Neutrophil (primary cell): ENCODE results near the gene COG6.

ENCODE experiments used
- H3K27ac ChIP-seq: fragments of 200-600 bp; sonication (generic); 2 replicates; pipeline ENCODE4 v1.5.1; 2016; ENCODE audit warnings: mild to moderate bottlenecking, moderate library complexity
- H3K27me3 ChIP-seq: fragments of 200-600 bp; sonication (generic); 2 replicates; pipeline ENCODE4 v1.6.0; 2016; ENCODE audit warnings: mild to moderate bottlenecking
- H3K36me3 ChIP-seq: fragments of 200-600 bp; sonication (generic); 2 replicates; pipeline ENCODE4 v1.5.1; 2017
- H3K4me1 ChIP-seq, 2 experiments: fragments of 200-600 bp in 1 of 2; sonication (generic) in 1 of 2; 1 replicate in 1 of 2; 2 replicates in 1 of 2; pipeline versions ENCODE4 v1.5.1 to v1.6.1; 2013 to 2016; ENCODE audit warnings: low read depth in 1 of 2, low read length in 1 of 2, mild to moderate bottlenecking in 1 of 2, moderate library complexity in 1 of 2; ENCODE audit not compliant: control insufficient read depth in 1 of 2, insufficient read depth in 1 of 2
- H3K4me3 ChIP-seq, 2 experiments: fragments of 200-600 bp in 1 of 2; sonication (generic) in 1 of 2; 1 replicate in 1 of 2; 2 replicates in 1 of 2; pipeline ENCODE4 v1.5.1; 2013 to 2016; ENCODE audit warnings: low read depth in 1 of 2, low read length in 1 of 2, mild to moderate bottlenecking in 1 of 2, moderate library complexity in 1 of 2
- H3K9me3 ChIP-seq: fragments of 200-600 bp; sonication (generic); 2 replicates; pipeline ENCODE4 v1.5.1; 2016
- TF ChIP-seq, protein P1 (sequence below): fragments of 200-600 bp; sonication (generic); IDR thresholded peaks from 2 replicates; pipeline ENCODE4 v1.5.1; 2016; ENCODE audit warnings: antibody characterized with exemption

Gene COG6

DNA sequence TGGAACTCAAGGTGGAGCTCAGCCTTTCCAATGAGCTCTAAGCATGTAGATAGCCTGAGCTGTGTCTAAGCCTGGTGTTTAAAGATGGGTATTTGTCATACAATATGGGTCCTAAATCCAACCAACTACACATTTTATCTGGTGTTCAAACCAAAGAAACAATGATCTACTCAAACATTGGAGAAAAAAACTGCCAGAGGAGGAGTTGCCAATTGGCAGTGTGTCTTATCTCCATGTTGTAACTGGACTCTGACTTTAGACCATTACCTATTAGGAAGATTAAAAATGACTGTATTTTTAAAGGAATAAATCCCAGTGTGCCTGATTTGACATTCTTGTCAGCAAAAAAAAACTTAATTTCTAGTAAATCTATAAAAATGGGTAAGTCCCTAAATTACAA is 96.3 kb downstream of the COG6 start:
- H3K4me3 ChIP-seq = no peak overlapping the region
- no peaks in the 10 kb centered on the region for H3K36me3 ChIP-seq
- H3K4me1 ChIP-seq = no peaks in the 10 kb centered on the region
- TF ChIP-seq, protein P1, sequence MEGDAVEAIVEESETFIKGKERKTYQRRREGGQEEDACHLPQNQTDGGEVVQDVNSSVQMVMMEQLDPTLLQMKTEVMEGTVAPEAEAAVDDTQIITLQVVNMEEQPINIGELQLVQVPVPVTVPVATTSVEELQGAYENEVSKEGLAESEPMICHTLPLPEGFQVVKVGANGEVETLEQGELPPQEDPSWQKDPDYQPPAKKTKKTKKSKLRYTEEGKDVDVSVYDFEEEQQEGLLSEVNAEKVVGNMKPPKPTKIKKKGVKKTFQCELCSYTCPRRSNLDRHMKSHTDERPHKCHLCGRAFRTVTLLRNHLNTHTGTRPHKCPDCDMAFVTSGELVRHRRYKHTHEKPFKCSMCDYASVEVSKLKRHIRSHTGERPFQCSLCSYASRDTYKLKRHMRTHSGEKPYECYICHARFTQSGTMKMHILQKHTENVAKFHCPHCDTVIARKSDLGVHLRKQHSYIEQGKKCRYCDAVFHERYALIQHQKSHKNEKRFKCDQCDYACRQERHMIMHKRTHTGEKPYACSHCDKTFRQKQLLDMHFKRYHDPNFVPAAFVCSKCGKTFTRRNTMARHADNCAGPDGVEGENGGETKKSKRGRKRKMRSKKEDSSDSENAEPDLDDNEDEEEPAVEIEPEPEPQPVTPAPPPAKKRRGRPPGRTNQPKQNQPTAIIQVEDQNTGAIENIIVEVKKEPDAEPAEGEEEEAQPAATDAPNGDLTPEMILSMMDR = no peak
- no peaks in the 10 kb centered on the region for H3K9me3 ChIP-seq
- no peaks in the 10 kb centered on the region for H3K27me3 ChIP-seq
- H3K27ac ChIP-seq = no peak overlapping the region

- Histone ChIP-seq H3K27ac (no peak overlapping the region), H3K27me3 (no peaks in the 10 kb centered on the region), H3K36me3 (no peaks in the 10 kb centered on the region), H3K4me3 (no peak overlapping the region), H3K4me1 (no peaks in the 10 kb centered on the region), H3K9me3 (no peaks in the 10 kb centered on the region)
- TF ChIP-seq, protein P1 = no peak
Observed at GRCh38 chr13:39760521-39760920, 105.1 kb downstream of the COG6 start.

- Histone ChIP-seq H3K27me3 (no peaks in the 10 kb centered on the region), H3K27ac (no peak overlapping the region), H3K4me3 (no peak overlapping the region), H3K9me3 (no peaks in the 10 kb centered on the region), H3K36me3 (no peaks in the 10 kb centered on the region), H3K4me1 (no peaks in the 10 kb centered on the region)
- TF ChIP-seq, protein P1 = no peak
Observed at GRCh38 chr13:39765801-39766463, 110.5 kb downstream of the COG6 start.

DNA sequence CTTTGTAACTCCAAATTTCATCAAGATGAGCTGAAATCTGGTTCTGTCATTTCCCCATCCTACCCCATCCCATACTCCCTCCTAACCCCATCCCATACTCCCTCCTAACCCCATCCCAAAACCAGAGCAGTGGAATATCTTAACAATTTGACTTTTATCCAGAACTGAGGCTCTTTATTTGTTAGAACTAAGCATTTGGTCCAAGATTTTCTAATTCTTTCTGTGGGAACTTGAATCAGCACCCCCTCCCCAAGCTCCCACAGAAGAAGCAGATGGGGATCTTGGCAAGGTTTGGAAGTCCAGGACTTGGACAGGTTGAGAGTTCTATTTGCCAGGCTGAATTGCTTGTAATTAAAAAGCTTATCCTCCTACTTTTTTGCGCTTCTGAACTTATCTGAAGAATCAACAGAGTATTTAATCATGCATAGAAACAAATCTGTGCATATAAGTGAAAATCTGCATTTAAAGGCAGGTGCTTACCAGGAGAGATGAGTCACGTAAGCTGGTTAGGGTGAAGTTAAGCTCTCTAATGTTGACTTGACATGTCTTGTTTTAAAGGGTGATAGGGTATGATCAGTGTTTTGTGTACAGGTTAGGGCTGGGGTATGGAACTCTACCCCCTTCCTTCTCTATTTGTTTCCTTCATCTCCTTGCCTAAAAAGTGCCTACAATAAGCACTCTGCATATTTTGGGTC is 111.1 kb downstream of the COG6 start:
- TF ChIP-seq, protein P1 = no peak
- no peak overlapping the region for H3K4me3 ChIP-seq
- no peak overlapping the region for H3K27ac ChIP-seq
- H3K9me3 ChIP-seq = no peaks in the 10 kb centered on the region
- no peaks in the 10 kb centered on the region for H3K27me3 ChIP-seq
- H3K4me1 ChIP-seq = no peaks in the 10 kb centered on the region
- no peaks in the 10 kb centered on the region for H3K36me3 ChIP-seq

DNA sequence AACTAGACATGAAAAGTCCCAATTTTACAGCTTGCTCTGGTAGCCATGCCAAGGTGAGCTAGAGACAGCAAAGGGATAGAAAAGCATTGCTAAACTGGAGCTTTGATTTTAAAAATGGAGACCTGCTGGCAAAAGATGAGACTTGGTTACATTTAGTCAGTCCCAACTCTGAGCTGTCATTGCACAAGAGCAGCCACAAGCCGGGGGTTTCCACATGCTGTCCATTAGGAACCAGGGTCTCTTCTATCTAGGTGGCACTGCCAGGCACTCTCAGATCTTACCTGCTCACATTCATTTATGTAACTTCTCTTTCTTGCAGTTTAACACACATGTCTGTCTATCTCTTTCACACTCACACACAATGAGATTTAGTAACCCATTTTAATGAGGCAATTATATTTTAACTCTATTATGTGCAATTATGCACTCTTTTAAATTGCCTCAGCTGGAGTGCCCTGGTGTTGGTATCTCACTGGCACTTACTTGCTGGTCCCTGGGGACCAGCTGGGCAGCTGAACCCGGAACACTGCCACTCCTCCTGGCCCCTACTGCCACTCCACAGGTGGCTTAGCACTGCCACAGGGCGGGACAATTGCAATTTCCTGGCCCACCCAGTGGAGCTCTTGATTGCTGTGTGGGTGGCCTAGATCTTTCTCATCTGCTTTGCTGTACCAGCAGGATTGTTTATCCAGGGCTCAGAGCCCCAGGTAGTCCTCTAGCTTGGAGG is 112.5 kb downstream of the COG6 start:
- Histone ChIP-seq H3K36me3 (no peaks in the 10 kb centered on the region), H3K27me3 (no peaks in the 10 kb centered on the region), H3K9me3 (no peaks in the 10 kb centered on the region), H3K27ac (no peak overlapping the region), H3K4me3 (no peak overlapping the region), H3K4me1 (no peaks in the 10 kb centered on the region)
- TF ChIP-seq, protein P1 = no peak
